ENCODE results near the gene ZNF865.

- no peak for TF ChIP-seq GATA3 (IDR thresholded peaks at IDR 0.05; ENCODE audit: low read depth, low read length)
- no peak for TF ChIP-seq GATA2 (IDR thresholded peaks at IDR 0.05; ENCODE audit: low read depth, low read length)
Observed at GRCh38 chr19:55613396-55613795, 7.9 kb downstream of the ZNF865 start.
